ENCODE measurements around the gene ARMH1. TPM values are rescaled to one million over a fixed set of nuclear protein-coding genes. Genes with fewer than 3 reads are reported as not detected.

Gene ARMH1
- total and polyA plus RNA-seq, 2 experiments from 2014 or later = 3.1 to 6.3 TPM

GRCh38 chr1:44676484-44677200, 2.1 kb downstream of the ARMH1 start:
- H3K4me2 ChIP-seq = no peak overlapping the region

GRCh38 chr1:44677201-44677766, 2.8 kb downstream of the ARMH1 start:
- H3K9me2 ChIP-seq (replicated peaks; ENCODE audit: insufficient read depth) = no peaks in the 10 kb centered on the region
- H2AFZ ChIP-seq = no peak overlapping the region
- H3K27ac ChIP-seq = peak overlapping the region; percentile 84
- no peaks in the 10 kb centered on the region for H3K36me3 ChIP-seq (replicated peaks; ENCODE audit: insufficient read depth, low read depth)
- no peaks in the 10 kb centered on the region for H3K27me3 ChIP-seq
- H3K4me3 ChIP-seq = no peak overlapping the region
- H3K79me2 ChIP-seq = peaks cover 5% of the 10 kb centered on the region
- 66% methylated on average over 6 of the region's 6 CpGs for WGBS (ENCODE audit: low lambda C conversion rate, missing lambda C conversion rate)
- peak; percentile 41 for DNase-seq (ENCODE audit: low spot score)
- no peaks in the 10 kb centered on the region for H4K20me1 ChIP-seq (ENCODE audit: insufficient read depth, poor library complexity, severe bottlenecking)
- TF ChIP-seq EZH2 (IDR thresholded peaks at IDR 0.05; ENCODE audit: borderline replicate concordance) = no peak
- TF ChIP-seq EZH2phosphoT487 (IDR thresholded peaks at IDR 0.05; ENCODE audit: low read depth, severe bottlenecking, unreplicated experiment) = no peak
- TF ChIP-seq CTCF (IDR thresholded peaks at IDR 0.05; ENCODE audit: poor library complexity) = peak; percentile 37
- H3K4me1 ChIP-seq (ENCODE audit: insufficient read depth) = peaks cover 15% of the 10 kb centered on the region
- H3K4me2 ChIP-seq = no peak overlapping the region
- no peaks in the 10 kb centered on the region for H3K9me3 ChIP-seq (ENCODE audit: low read depth)

More at GRCh38 chr1:44676484-44677200, 2.1 kb downstream of the ARMH1 start:
- Histone ChIP-seq H3K27ac (peak overlapping the region; percentile 84), H2AFZ (no peak overlapping the region), H3K79me2 (peaks cover 11% of the 10 kb centered on the region), H3K9me2 (replicated peaks; ENCODE audit: insufficient read depth) (no peaks in the 10 kb centered on the region), H3K9me3 (ENCODE audit: low read depth) (no peaks in the 10 kb centered on the region), H3K36me3 (replicated peaks; ENCODE audit: insufficient read depth, low read depth) (no peaks in the 10 kb centered on the region), H3K4me3 (no peak overlapping the region), H3K4me1 (ENCODE audit: insufficient read depth) (peaks cover 21% of the 10 kb centered on the region), H3K27me3 (no peaks in the 10 kb centered on the region), H4K20me1 (ENCODE audit: insufficient read depth, poor library complexity, severe bottlenecking) (no peaks in the 10 kb centered on the region)
- 88% methylated on average over 5 of the region's 5 CpGs for WGBS (ENCODE audit: low lambda C conversion rate, missing lambda C conversion rate)
- TF ChIP-seq EZH2 (IDR thresholded peaks at IDR 0.05; ENCODE audit: borderline replicate concordance) (no peak), CTCF (IDR thresholded peaks at IDR 0.05; ENCODE audit: poor library complexity) (no peak), EZH2phosphoT487 (IDR thresholded peaks at IDR 0.05; ENCODE audit: low read depth, severe bottlenecking, unreplicated experiment) (no peak)
- no peak for DNase-seq (ENCODE audit: low spot score)

- H3K4me2 ChIP-seq = no peak overlapping the region
- H3K4me1 ChIP-seq (ENCODE audit: insufficient read depth) = peaks cover 10% of the 10 kb centered on the region
- no peaks in the 10 kb centered on the region for H3K27me3 ChIP-seq
- H4K20me1 ChIP-seq (ENCODE audit: insufficient read depth, poor library complexity, severe bottlenecking) = no peaks in the 10 kb centered on the region
- H3K27ac ChIP-seq = no peak overlapping the region
- H3K79me2 ChIP-seq = peaks cover 4% of the 10 kb centered on the region
- no peak for DNase-seq (ENCODE audit: low spot score)
- H2AFZ ChIP-seq = no peak overlapping the region
- no peaks in the 10 kb centered on the region for H3K36me3 ChIP-seq (replicated peaks; ENCODE audit: insufficient read depth, low read depth)
- TF ChIP-seq CTCF (IDR thresholded peaks at IDR 0.05; ENCODE audit: poor library complexity) = no peak
- TF ChIP-seq EZH2phosphoT487 (IDR thresholded peaks at IDR 0.05; ENCODE audit: low read depth, severe bottlenecking, unreplicated experiment) = no peak
- no peak for TF ChIP-seq EZH2 (IDR thresholded peaks at IDR 0.05; ENCODE audit: borderline replicate concordance)
- no peak overlapping the region for H3K4me3 ChIP-seq
- WGBS (ENCODE audit: low lambda C conversion rate, missing lambda C conversion rate) = 96% methylated on average over 2 of the region's 2 CpGs
- H3K9me3 ChIP-seq (ENCODE audit: low read depth) = no peaks in the 10 kb centered on the region
- H3K9me2 ChIP-seq (replicated peaks; ENCODE audit: insufficient read depth) = no peaks in the 10 kb centered on the region
These were observed 3.6 kb downstream of the ARMH1 start for GRCh38 chr1:44678120-44678519.

Data from hepatocyte (in vitro differentiated cells).